Measurements from ENCODE around the gene ATP6AP1.

Gene ATP6AP1

GRCh38 chrX:154449618-154450017 is 21.1 kb downstream of the ATP6AP1 start:
- no peak for DNase-seq (ENCODE audit: low spot score)

DNA sequence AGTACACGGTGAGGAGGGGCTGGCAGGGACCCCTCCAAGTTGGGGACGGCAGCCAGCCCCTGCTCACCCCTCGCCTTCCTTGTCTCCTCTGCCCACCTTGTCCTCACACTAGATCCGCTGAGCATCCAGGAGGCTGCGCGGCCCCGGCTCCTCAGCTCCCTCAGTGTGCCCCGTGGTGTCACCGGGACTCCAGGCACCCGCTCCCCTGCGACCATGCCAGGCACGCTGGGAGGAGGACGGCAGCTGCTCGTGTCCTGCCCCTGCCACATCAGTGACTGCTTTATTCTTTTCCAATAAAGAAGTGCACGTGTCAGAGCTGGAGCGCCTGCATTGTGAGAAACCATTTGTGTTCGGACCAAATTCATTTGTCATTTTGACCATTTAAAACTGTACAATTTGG is 21.8 kb downstream of the ATP6AP1 start:
- DNase-seq (ENCODE audit: low spot score) = no peak

DNA sequence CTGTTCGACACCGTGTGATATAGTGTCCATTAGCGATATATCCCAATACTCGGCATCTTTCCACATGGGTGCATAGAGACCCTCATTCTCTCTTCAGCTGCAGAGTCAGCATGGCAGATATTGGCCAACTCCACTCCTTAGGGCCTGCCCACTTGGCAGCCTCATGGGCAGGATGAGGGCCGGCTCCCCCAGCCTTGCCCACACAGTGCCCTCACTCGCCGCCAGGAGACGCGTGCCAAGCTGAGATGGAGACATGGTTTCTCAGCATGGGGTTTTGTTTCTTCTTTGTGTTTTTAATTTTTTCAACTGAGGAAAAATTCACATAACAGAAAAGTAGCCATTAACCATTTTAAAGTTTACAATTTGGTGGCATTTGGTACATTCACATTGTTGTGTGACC is 24.3 kb downstream of the ATP6AP1 start:
- no peak for DNase-seq (ENCODE audit: low spot score)

GRCh38 chrX:154457491-154458115 is 29.1 kb downstream of the ATP6AP1 start:
- DNase-seq (ENCODE audit: low spot score) = no peak

DNA sequence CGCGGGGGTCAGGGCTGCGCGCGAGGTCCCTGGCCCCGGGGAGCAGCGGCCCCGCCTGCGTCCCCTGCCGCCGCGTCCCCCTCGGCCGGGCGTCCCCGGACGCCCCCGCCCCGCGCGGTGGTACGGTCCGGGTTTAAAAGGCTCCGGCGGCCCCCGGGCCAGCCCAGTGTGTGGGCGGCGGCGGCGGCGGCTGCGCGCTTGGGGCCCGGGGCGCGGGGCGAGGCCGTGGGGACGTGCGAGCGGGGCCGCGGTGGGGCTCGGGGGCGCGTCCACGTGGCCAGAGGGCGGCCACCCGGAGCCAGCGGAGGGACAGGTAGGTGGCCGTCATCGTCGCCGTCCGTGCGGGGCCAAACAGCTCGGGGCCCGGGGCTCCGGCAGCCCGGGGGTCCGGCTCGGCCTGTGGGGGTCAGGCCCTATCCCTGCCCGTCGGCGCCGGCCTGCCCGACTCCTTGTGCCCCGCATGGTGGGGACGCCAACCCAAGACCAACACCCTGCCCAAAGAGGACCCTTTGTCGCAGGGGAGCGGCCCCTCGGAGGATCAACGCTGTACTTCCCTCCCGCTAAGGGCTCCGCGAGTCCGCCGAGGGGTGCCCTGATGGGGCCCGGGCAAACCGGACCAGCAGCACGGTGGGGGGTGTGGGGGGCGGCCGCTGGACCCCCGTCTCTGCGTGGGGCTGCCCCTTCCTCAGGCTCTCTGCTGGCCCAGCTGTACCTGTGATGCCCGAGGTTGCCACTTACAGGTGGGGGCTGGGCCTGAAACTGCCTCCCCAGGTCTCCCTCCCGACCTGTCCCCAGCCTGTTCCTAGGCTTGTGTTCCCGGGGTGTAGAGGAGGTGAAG is 29.9 kb downstream of the ATP6AP1 start, which contains the start of gene PLXNA3:
TSS of gene PLXNA3 (plus strand) at position 166 of the 838 bp plus-strand sequence. CDS start 1,903 bp downstream, outside the sequence.
- no peak for DNase-seq (ENCODE audit: low spot score)

- no peak for DNase-seq (ENCODE audit: low spot score)
Measured at GRCh38 chrX:154458954-154459778, 30.7 kb downstream of the ATP6AP1 start.

GRCh38 chrX:154459832-154460231 is 31.4 kb downstream of the ATP6AP1 start:
- DNase-seq (ENCODE audit: low spot score) = no peak

DNA sequence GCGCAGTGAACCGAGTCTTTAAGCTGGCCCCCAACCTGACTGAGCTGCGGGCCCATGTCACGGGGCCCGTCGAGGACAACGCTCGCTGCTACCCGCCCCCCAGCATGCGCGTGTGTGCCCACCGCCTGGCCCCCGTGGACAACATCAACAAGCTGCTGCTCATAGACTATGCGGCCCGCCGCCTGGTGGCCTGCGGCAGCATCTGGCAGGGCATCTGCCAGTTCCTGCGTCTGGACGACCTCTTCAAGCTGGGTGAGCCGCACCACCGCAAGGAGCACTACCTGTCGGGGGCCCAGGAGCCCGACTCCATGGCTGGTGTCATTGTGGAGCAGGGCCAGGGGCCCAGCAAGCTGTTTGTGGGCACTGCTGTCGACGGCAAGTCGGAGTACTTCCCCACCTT is 31.8 kb downstream of the ATP6AP1 start:
- no peak for DNase-seq (ENCODE audit: low spot score)

DNA sequence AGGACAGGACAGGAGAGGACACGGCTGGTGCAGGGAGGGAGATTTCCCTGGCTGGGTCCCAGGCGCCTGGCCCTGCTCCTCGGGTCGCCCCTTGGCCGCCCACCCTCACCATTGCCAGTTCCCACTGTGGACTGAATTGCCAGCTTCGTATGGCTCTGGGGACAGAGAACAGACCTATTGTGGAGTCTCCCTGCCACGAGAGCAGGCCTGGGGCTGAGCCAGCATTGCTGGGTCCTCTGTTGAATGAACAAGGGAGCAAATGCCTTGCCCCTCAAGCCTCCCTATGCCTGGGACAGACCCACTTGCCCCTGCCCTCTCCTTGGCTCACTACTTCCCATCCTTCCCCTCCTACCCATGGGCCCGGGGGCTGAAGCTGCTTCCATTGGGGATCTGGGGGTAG is 33.9 kb downstream of the ATP6AP1 start:
- DNase-seq (ENCODE audit: low spot score) = no peak

GRCh38 chrX:154463611-154464220 is 35.2 kb downstream of the ATP6AP1 start:
- no peak for DNase-seq (ENCODE audit: low spot score)

GRCh38 chrX:154464806-154465365 is 36.4 kb downstream of the ATP6AP1 start:
- DNase-seq (ENCODE audit: low spot score) = no peak

DNA sequence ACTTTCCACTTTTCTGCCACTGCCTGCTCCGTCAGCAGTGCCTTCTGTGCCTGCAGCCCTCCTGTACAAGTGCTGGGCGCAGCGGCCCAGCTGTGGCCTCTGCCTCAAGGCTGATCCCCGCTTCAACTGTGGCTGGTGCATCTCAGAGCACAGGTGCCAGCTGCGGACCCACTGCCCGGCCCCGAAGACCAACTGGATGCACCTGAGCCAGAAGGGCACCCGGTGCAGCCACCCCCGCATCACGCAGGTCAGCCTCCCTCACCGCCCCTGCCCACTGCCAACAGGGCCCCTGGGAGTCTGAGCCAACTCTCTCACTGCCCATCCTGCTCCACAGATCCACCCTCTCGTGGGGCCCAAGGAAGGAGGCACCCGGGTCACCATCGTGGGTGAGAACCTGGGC is 37.1 kb downstream of the ATP6AP1 start:
- DNase-seq (ENCODE audit: low spot score) = no peak

DNA sequence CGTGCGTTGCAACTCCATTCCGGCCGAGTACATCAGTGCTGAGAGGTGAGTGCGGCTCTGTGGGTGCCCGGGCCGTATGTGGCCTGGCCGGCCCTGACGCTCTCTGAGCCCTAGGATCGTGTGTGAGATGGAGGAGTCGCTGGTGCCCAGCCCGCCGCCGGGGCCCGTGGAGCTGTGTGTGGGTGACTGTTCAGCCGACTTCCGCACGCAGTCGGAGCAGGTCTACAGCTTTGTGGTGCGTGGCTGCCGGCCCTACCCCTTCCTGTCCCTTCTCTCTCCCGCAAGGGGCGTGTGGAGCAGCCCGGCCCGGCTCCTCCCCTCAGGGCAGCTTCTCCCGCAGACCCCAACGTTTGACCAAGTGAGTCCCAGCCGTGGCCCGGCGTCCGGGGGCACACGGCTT is 37.6 kb downstream of the ATP6AP1 start:
- DNase-seq (ENCODE audit: low spot score) = no peak

GRCh38 chrX:154466907-154467306 is 38.4 kb downstream of the ATP6AP1 start:
- no peak for DNase-seq (ENCODE audit: low spot score)

DNA sequence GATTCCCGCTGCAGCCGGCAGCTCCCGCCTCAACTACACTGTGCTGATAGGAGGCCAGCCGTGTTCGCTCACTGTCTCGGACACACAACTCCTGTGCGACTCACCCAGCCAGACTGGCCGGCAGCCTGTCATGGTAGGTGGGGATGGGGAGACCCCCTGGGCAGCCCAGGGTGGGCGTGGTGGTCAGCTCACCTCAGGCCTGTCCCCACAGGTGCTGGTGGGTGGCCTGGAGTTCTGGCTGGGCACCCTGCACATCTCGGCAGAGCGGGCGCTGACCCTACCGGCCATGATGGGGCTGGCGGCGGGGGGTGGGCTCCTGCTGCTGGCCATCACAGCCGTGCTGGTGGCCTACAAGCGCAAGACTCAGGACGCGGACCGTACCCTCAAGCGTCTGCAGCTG is 39.1 kb downstream of the ATP6AP1 start:
- DNase-seq (ENCODE audit: low spot score) = no peak

- no peak for DNase-seq (ENCODE audit: low spot score)
Measured at GRCh38 chrX:154468217-154468616, 39.7 kb downstream of the ATP6AP1 start.

DNA sequence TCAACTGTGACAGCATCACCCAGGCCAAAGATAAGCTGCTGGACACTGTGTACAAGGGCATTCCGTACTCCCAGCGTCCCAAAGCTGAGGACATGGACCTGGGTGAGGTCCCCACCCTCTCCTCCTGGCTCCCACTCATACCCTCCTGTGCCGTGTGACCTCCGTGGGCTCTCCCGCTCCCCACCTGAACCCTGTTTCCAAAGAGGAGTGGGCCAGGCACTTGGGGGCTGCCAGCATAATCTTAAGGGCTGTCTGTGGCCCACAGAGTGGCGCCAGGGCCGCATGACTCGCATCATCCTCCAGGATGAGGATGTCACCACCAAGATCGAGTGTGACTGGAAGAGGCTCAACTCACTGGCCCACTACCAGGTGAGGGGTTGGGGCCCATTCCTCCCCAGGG is 40.6 kb downstream of the ATP6AP1 start:
- DNase-seq (ENCODE audit: low spot score) = no peak

- no peak for DNase-seq (ENCODE audit: low spot score)
Measured at GRCh38 chrX:154469880-154470279, 41.4 kb downstream of the ATP6AP1 start.

DNA sequence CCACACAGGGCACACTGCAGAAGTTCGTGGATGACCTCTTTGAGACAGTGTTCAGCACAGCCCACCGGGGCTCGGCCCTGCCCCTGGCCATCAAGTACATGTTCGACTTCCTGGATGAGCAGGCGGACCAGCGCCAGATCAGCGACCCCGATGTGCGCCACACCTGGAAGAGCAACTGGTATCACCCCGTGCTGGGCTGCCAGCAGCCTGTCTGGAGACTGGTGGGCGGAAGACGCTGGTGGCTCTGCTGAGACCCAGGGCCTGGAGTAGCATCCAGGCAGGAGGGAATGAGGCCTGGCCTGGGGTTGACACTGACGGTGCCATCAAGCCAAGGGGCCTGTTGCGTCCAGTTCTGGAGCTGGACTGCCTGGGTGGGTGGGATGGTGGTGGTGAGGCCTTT is 42.0 kb downstream of the ATP6AP1 start:
- DNase-seq (ENCODE audit: low spot score) = no peak

DNA sequence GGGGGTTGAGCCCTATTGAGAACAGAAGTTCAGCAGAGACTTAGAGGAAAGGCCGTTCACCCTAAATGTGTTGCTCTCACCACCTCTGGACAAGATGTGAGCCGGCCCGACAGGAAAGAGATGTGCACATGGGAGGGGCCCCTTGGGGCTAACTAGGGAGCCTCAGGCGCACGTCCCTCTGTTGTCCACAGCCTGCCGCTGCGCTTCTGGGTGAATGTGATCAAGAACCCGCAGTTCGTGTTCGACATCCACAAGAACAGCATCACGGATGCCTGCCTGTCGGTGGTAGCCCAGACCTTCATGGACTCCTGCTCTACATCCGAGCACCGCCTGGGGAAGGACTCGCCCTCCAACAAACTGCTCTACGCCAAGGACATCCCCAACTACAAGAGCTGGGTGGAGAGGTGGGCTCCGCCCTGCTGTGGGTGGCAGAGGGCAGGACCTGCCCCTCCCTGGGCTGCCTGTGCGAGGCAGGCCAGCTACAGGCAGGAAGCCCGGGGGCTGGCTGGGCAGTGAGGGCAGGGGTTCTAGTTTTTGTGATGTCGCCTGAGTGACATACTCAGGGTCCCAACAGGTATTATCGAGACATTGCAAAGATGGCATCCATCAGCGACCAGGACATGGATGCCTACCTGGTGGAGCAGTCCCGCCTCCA is 42.6 kb downstream of the ATP6AP1 start:
- DNase-seq (ENCODE audit: low spot score) = no peak
